ENCODE results near the gene BTBD9. TPM values are rescaled to one million over a fixed set of nuclear protein-coding genes. Genes with fewer than 3 reads are reported as not detected.

BTBD9 gene
- polyA plus RNA-seq, 3 donors, result 15.1 to 17.6 (median 15.5) TPM

DNA sequence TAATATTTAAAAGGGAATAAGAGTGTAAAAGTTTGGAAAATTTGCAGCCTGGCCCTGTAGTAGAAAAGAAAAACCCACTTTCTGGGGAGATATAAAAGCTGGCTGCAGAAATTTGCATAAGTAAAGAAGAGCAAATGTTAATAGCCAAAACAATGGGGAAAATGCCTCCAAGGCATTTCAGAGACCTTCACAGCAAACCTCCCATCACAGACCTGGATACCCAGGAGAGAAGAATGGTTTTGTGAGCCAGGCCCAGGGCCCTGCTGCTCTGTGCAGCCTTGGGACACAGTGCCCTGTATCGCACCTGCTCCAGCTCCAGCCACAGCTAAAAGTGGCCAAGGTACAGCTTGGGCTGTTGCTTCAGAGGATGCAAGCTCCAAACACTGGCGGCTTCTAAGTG lies 113.8 kb downstream of the BTBD9 start:
- no peak for DNase-seq (ENCODE audit: extremely low read depth in 1 of 11, low read depth in 9 of 11, low spot score in 4 of 11)

GRCh38 chr6:38524436-38525145 lies 115.1 kb downstream of the BTBD9 start:
- DNase-seq (ENCODE audit: extremely low read depth in 1 of 11, low read depth in 9 of 11, low spot score in 4 of 11), result no peak

GRCh38 chr6:38522322-38522721 lies 117.4 kb downstream of the BTBD9 start:
- DNase-seq (ENCODE audit: extremely low read depth in 1 of 11, low read depth in 9 of 11, low spot score in 4 of 11), result peak in 4 of 11 donors; percentile 23 to 52 (median 32)

DNA sequence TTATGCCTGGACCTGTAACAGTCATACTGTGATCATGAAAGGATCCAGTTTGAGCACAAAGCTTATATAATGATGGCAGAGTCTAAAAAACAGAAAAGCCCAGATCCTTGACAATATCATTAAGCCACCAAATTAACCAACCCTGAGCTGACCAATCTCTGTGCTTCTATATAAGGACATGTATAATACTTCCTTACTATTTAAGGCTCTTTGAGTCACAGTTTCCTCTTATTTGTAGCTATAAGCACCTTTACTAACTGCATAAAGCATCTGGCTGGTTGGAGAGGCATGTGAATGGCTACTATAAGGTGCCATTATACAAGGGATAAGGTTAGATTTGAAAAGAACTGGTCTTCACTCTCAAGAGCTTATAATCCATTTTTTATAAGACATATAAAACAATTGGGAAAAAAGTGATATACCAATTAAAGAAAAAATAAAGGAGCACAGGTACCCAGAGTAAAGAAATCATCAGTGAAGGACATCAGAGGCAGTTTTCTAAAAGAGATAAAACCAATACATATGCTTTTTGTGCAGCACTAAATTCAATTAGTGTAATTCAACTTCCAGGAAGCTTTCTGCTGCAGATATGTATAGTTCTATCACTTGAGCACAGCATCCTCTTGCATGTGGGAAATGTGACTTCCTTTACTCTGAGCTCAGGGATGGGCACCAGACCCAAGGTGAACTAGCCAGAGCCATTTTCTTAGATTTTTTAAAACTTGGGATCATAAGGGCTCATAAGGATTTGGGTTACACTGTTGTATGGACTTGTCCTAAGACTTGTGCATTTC lies 121.0 kb downstream of the BTBD9 start:
- no peak for DNase-seq (ENCODE audit: extremely low read depth in 1 of 11, low read depth in 9 of 11, low spot score in 4 of 11)

- DNase-seq (ENCODE audit: extremely low read depth in 1 of 11, low read depth in 9 of 11, low spot score in 4 of 11), result peak in 2 of 11 donors; percentile 22
Measured at GRCh38 chr6:38517005-38517404, 122.7 kb downstream of the BTBD9 start.

DNA sequence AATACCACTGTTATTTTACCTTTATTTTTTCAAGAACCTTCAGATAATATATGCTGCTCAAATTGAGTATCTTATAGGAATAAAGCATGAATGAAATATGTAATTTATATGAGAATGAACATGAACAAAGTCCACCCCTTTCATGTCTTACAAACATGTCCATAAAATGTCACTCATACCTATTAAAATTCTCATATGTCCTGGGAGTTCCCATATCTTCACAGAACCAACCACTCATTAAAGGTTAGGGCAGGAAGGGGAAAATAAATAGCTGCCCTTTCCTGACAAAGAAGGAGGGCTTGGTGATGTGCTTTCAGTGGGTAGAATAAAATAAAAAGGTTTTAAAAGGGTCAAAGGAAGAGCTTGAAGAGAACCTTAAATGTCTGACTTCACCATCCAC lies 125.3 kb downstream of the BTBD9 start:
- no peak for DNase-seq (ENCODE audit: extremely low read depth in 1 of 11, low read depth in 9 of 11, low spot score in 4 of 11)

DNA sequence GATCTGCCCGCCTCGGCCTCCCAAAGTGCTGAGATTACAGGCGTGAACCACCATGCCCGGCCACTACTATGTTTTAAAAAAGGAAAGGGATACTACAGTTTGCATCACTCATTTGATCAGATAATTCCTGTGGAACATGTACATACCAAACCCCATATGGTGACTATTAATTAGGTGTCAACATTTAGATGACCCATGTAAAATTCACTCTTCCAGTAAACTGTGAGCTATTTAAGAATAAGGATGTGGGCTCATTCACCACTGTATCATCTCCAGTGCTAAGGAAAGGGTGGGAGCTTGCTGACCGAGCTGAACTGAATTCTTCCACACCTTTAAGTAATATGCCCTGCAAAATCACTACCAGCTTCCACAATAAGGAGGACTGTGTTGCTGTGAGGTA lies 127.5 kb downstream of the BTBD9 start:
- DNase-seq (ENCODE audit: extremely low read depth in 1 of 11, low read depth in 9 of 11, low spot score in 4 of 11), result no peak

- no peak for DNase-seq (ENCODE audit: extremely low read depth in 1 of 11, low read depth in 9 of 11, low spot score in 4 of 11)
Measured at GRCh38 chr6:38510205-38510604, 129.5 kb downstream of the BTBD9 start.

- no peak for DNase-seq (ENCODE audit: extremely low read depth in 1 of 11, low read depth in 9 of 11, low spot score in 4 of 11)
Measured at GRCh38 chr6:38509713-38510112, 130.0 kb downstream of the BTBD9 start.

- no peak for DNase-seq (ENCODE audit: extremely low read depth in 1 of 11, low read depth in 9 of 11, low spot score in 4 of 11)
Measured at GRCh38 chr6:38508894-38509293, 130.8 kb downstream of the BTBD9 start.

GRCh38 chr6:38508286-38508685 lies 131.4 kb downstream of the BTBD9 start:
- no peak for DNase-seq (ENCODE audit: extremely low read depth in 1 of 11, low read depth in 9 of 11, low spot score in 4 of 11)

GRCh38 chr6:38507173-38507572 lies 132.6 kb downstream of the BTBD9 start:
- DNase-seq (ENCODE audit: extremely low read depth in 1 of 11, low read depth in 9 of 11, low spot score in 4 of 11), result no peak

GRCh38 chr6:38505826-38506225 lies 133.9 kb downstream of the BTBD9 start:
- no peak for DNase-seq (ENCODE audit: extremely low read depth in 1 of 11, low read depth in 9 of 11, low spot score in 4 of 11)

- DNase-seq (ENCODE audit: extremely low read depth in 1 of 11, low read depth in 9 of 11, low spot score in 4 of 11), result no peak
Measured at GRCh38 chr6:38504996-38505395, 134.7 kb downstream of the BTBD9 start.

- DNase-seq (ENCODE audit: extremely low read depth in 1 of 11, low read depth in 9 of 11, low spot score in 4 of 11), result no peak
Measured at GRCh38 chr6:38503960-38504682, 135.6 kb downstream of the BTBD9 start.

DNA sequence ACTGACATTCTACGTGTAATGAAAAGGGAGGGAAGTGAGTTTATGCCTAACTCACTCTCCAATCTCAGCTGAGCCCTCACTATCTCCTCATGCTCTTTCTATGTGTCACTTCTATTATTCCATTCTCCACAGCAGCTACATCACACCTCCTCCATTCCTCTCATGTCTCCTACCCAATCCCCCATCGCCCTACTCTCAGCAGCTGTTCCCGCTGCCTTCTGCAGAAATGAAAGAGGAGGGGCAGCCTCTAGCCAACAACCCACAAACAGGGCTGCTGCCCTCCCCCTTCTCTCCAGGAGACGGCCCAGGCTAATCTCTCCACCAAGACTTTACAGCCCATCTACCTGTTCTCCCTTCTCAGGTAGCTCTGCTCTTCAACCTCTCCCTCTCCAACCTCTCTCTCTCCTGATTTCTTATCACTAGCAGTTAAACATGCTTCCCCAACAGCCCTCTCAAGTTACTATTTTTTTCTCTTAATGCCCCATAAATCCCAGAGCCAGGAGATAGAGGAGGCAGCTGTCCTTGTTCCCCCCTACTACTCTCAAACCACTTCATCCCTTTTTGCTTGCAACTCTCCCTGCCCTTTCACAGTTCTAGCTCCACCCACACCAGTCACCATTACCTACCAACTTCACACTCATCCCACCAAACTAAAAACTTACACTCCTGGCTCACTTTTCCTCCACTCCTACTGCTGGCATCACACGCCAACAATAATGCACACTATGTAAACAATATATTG lies 136.5 kb downstream of the BTBD9 start:
- no peak for DNase-seq (ENCODE audit: extremely low read depth in 1 of 11, low read depth in 9 of 11, low spot score in 4 of 11)

DNA sequence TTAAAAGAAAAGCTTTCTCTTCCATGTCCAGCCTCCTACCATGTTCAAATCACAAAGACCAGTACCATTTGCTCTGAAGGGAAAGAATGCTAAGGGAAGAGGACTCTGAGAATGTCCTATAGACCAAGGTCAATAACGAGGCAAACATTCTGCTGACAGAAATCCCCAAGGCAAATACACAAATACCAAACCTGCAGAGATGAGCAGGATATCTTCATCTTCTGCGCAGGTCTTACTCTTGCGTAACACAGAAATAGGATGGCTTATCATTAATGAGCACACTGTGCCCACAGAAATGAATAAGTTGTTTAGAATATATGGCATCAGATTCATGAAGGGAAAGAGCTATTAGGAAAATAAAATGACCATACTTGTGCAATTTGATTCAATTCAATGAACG lies 137.3 kb downstream of the BTBD9 start:
- DNase-seq (ENCODE audit: extremely low read depth in 1 of 11, low read depth in 9 of 11, low spot score in 4 of 11), result no peak

GRCh38 chr6:38501931-38502330 lies 137.8 kb downstream of the BTBD9 start:
- no peak for DNase-seq (ENCODE audit: extremely low read depth in 1 of 11, low read depth in 9 of 11, low spot score in 4 of 11)

GRCh38 chr6:38499529-38500096 lies 140.1 kb downstream of the BTBD9 start:
- DNase-seq (ENCODE audit: extremely low read depth in 1 of 11, low read depth in 9 of 11, low spot score in 4 of 11), result no peak
